NCI-H1105 treated with DMSO at 0.1 percent for 48 hours (cell line): Measurements from ENCODE around the gene IFT74.
"Not testable (repeated sequence)": the region's sequence is repeated elsewhere in the genome, so short reads cannot be mapped to it uniquely, and the experiment has no call there.

ENCODE experiments used
- DNase-seq: peaks from one replicate; lab custom pipeline; 2025; lab: John Stamatoyannopoulos, UW

The IFT74 gene

GRCh38 chr9:27073841-27074728 lies 117.9 kb downstream of the IFT74 start:
- DNase-seq: no peak

DNA sequence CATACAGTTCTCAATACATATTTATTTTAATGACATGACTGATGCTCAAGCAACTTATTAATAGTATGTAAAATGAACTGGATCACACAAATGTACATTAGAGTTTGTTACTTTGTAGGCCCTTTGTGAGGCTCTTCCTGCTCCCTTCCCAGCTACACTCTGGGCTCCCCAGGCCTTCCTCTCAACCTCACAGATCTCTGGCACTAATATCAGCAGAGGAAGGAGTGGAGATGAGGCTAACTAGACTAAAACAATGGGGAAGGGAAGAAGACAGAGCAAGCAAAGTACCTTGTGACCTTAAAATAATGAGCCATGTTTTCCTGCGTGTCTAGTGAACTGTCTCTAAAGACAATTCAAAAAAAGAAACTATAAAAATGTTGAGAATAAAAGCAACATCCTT lies 122.5 kb downstream of the IFT74 start:
- no peak for DNase-seq

- DNase-seq: no peak
Observed at GRCh38 chr9:27085456-27085855, 129.2 kb downstream of the IFT74 start.

- DNase-seq: no peak
Observed at GRCh38 chr9:27086818-27087680, 130.8 kb downstream of the IFT74 start.

DNA sequence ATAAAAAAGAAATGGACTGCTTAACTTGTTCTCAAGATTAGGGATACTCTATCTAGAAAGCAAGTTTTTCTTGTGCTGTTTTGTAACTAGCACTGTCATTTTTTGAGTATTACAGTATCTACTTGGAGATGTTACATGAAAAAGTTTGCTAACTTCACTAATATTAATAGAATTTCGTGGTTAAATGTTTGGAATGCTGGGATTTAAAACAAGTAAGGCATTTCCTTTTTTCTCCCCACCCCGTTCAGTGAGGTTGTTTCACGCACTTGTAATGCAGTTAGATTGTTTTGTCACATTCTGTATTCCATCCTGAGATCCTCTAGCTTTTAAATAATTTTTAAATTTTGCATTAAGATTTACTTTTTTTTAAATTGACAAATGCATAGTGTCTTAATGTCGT lies 132.8 kb downstream of the IFT74 start:
- no peak for DNase-seq

DNA sequence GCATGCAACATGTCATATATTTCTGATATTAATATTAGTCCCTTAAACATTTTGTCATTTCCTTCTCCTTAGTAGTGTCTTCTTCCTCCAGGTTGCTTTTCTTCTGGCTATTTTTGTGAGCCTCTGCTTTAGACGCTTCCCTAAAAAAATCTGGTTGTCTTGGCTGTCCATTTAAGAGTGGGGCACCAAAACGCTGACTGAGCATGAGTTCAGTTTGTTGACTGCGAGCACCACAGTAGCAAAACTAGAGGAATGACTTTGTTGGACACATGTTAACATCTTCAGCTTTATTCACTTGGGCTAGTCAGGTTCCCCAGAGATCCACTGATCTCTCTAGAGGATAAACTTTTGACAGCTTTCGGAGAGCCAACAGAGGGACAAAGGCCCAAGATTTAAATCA lies 133.5 kb downstream of the IFT74 start:
- DNase-seq: no peak

- DNase-seq: no peak
Observed at GRCh38 chr9:27090231-27090630, 134.0 kb downstream of the IFT74 start.

DNA sequence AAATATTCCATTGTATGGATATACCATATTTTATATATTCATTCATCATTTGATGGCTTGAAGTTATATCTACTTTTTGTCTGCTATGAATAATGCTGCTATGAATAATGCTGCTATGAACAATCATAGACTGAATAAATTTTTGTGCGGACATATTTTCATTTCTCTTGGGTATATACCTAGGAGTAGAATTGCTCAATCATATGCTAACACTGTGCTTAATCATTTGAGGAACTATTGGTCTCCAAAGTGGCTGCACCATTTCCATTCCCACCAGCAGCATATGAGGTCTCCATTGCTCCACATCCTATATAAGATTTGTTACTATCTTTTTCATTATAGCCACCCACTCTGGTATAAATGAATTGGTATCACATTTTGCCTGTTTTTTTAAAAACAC lies 134.5 kb downstream of the IFT74 start:
- no peak for DNase-seq

GRCh38 chr9:27092496-27092895 lies 136.3 kb downstream of the IFT74 start:
- DNase-seq: not testable (repeated sequence)

DNA sequence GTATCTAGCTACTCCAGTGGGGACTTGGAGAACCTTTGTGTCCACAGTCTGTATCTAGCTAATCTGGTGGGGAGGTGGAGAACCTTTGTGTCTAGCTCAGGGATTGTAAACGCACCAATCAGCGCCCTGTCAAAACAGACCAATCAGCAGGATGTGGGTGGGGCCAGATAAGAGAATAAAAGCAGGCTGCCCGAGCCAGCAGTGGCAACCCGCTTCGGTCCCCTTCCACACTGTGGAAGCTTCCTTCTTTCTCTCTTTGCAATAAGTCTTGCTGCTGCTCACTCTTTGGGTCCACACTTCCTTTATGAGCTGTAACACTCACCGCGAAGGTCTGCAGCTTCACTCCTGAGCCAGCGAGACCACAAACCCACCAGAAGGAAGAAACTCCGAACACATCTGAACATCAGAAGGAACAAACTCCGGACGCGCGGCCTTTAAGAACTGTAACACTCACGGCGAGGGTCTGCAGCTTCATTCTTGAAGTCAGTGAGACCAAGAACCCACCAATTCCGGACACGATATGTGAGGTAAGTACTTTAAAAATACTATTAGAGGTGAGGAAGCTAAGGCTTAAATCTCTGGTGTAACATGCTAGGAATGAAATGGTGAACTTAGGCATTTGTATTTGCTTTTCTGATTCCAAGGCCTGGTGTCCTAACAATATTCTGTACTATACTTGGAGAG lies 137.3 kb downstream of the IFT74 start:
- not testable (repeated sequence) for DNase-seq

- no peak for DNase-seq
Observed at GRCh38 chr9:27094640-27095298, 138.6 kb downstream of the IFT74 start.

GRCh38 chr9:27107241-27107640 lies 151.0 kb downstream of the IFT74 start:
- no peak for DNase-seq

GRCh38 chr9:27108981-27109541 lies 152.8 kb downstream of the IFT74 start, which contains the start of gene TEK:
TEK (plus strand) TSS chr9:27109225; CDS start chr9:27109591, 366 bp downstream.
- DNase-seq: no peak

DNA sequence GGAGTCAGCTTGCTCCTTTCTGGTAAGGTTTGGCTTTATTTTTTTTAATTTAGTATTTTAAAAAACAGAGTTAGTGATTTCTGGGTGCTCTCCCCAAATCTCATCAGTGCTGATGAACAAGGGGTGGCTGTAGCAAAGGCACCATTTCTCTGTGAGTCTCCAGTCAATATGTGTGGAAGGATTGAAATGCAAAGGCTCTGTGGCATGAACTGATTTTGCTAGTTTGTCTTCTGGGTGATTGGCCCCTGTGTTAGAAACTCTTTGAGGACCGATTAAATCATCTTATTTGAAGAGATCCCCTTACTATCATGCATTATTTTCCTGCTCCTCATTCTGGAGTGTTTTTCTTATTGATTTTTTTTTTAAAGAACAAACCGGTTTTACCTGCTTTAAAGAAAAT lies 153.4 kb downstream of the IFT74 start:
- DNase-seq: no peak

GRCh38 chr9:27110181-27110580 lies 154.0 kb downstream of the IFT74 start:
- DNase-seq: no peak

DNA sequence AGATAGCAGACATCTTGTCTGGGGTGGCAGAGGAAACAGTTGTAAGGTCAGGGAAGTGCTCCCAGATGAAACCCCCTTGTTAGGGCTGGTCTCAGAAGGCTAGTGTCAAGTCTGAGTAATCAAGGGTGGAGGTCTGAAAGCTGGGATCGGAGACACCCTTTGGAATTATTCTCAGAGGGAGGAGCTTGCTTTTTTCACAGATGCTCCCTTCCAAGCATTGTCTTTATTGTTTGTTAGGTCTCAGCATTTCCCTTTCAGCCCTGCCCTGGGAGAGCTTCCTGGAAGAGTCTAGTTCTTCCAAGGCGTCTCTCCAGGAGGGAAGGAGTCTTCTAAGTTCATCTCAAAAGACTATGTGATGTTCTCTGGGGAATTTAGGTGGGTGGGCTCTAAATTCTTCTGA lies 156.0 kb downstream of the IFT74 start:
- DNase-seq: no peak
